ENCODE results near the gene CLCN7. TPM values are rescaled to one million over a fixed set of nuclear protein-coding genes. Genes with fewer than 3 reads are reported as not detected.

The CLCN7 gene
- total RNA-seq = 61.9 and 142 TPM in 2 replicates

GRCh38 chr16:1474796-1475551 is at the start of gene CLCN7:
TSS of gene CLCN7 (minus strand) at chr16:1475028. CDS start at chr16:1474974, 54 bp downstream.

GRCh38 chr16:1492923-1493745 is 18.3 kb upstream of the CLCN7 start, which contains the start of gene TELO2:
TSS of gene TELO2 (plus strand) at chr16:1493360. CDS start at chr16:1494282, 922 bp downstream.

GRCh38 chr16:1488619-1489018 is 13.8 kb upstream of the CLCN7 start, which contains the start of gene PTX4:
TSS of gene PTX4 (minus strand) at chr16:1488944. CDS start at chr16:1488909, 35 bp downstream.

GRCh38 chr16:1443980-1444729 is 30.7 kb downstream of the CLCN7 start, which contains the start of gene CCDC154:
TSS of gene CCDC154 (minus strand) at chr16:1444556. CDS start at chr16:1444322, 234 bp downstream.

GRCh38 chr16:1430759-1431496 is 43.9 kb downstream of the CLCN7 start, which contains the start of gene PERCC1:
TSS of gene PERCC1 (plus strand) at chr16:1431078. CDS start at chr16:1432594, 1,516 bp downstream.

GRCh38 chr16:1414532-1415260 is 60.1 kb downstream of the CLCN7 start, which contains the start of gene UNKL:
TSS of gene UNKL (minus strand) at chr16:1414704. CDS start at chr16:1414691, 13 bp downstream.

Other genes starting within 250 kb of the CLCN7 start
- gene TPSG1, start 249.8 kb downstream of the CLCN7 start, total RNA-seq = not detected in 2 replicates
- not detected in 2 replicates for gene TPSB2, start 244.8 kb downstream of the CLCN7 start, total RNA-seq
- not detected in 2 replicates for gene TPSAB1, start 234.3 kb downstream of the CLCN7 start, total RNA-seq
- gene TPSD1, start 219.0 kb downstream of the CLCN7 start, total RNA-seq = not detected in 2 replicates
- 44.8 and 80.6 TPM in 2 replicates for gene UBE2I, start 165.4 kb downstream of the CLCN7 start, total RNA-seq
- 0.34 and 0.78 TPM in 2 replicates for gene BAIAP3, start 141.4 kb downstream of the CLCN7 start, total RNA-seq
- 63.9 and 84.4 TPM in 2 replicates for gene TSR3, start 123.2 kb downstream of the CLCN7 start, total RNA-seq
- 23.9 and 47.1 TPM in 2 replicates for gene GNPTG, start 123.1 kb downstream of the CLCN7 start, total RNA-seq
- 3.4 and 10.1 TPM in 2 replicates for gene UNKL, start 60.3 kb downstream of the CLCN7 start, total RNA-seq
- 16.6 and 28.0 TPM in 2 replicates for gene UQCC4, start 54.3 kb downstream of the CLCN7 start, total RNA-seq
- gene PERCC1, start 44.0 kb downstream of the CLCN7 start, total RNA-seq = not detected in 2 replicates
- gene CCDC154, start 30.5 kb downstream of the CLCN7 start, total RNA-seq = under 0.01 and 0.57 TPM in 2 replicates
- gene PTX4, start 13.9 kb upstream of the CLCN7 start, total RNA-seq = not detected in 2 replicates
- gene TELO2, start 18.3 kb upstream of the CLCN7 start, total RNA-seq = 8.5 and 14.7 TPM in 2 replicates
- gene TMEM204, start 58.6 kb upstream of the CLCN7 start, total RNA-seq = under 0.01 and 0.28 TPM in 2 replicates
- 10.6 and 19.1 TPM in 2 replicates for gene IFT140, start 137.0 kb upstream of the CLCN7 start, total RNA-seq
- 5.1 and 14.0 TPM in 2 replicates for gene CRAMP1, start 137.3 kb upstream of the CLCN7 start, total RNA-seq
- gene JPT2, start 203.3 kb upstream of the CLCN7 start, total RNA-seq = 55.7 and 84.5 TPM in 2 replicates
- 18.8 and 31.3 TPM in 2 replicates for gene MAPK8IP3, start 231.2 kb upstream of the CLCN7 start, total RNA-seq

All from nasal cavity respiratory epithelium epithelial cell of viscerocranial mucosa (primary cell).